ENCODE data around the gene UPK3A. TPM values are rescaled to one million over a fixed set of nuclear protein-coding genes. Genes with fewer than 3 reads are reported as not detected.

UPK3A gene
- total RNA-seq, 1 donor from 2014 or later: 0.87 TPM

- Mint-ChIP-seq H3K4me3 (no peak overlapping the region), H3K4me1 (peaks cover 5% of the 10 kb centered on the region), H3K27me3 (ENCODE audit: low read depth) (no peaks in the 10 kb centered on the region), H3K36me3 (peaks cover 16% of the 10 kb centered on the region), H3K9me3 (no peaks in the 10 kb centered on the region), H3K27ac (no peak overlapping the region)
- no peak for DNase-seq (ENCODE audit: low spot score in 2 of 2, unreplicated experiment in 2 of 2)
- no peak for TF ChIP-seq CTCF (IDR thresholded peaks at IDR 0.05; ENCODE audit: unreplicated experiment)
Observed at GRCh38 chr22:45344334-45344733, 59.6 kb downstream of the UPK3A start.

Other genes starting within 250 kb of the UPK3A start
- gene NUP50, start 121.0 kb upstream of the UPK3A start, total RNA-seq: 45.8 to 54.6 TPM (median 52.9 TPM) in 3 replicates
- 31.1 to 32.1 TPM (median 31.4 TPM) in 3 replicates for gene KIAA0930, start 44.1 kb upstream of the UPK3A start, total RNA-seq
- 227 to 235 TPM (median 229 TPM) in 3 replicates for gene FAM118A, start 25.0 kb downstream of the UPK3A start, total RNA-seq
- 0.07 TPM in 1 of 3 replicates, not detected in the others for gene SMC1B, start 128.7 kb downstream of the UPK3A start, total RNA-seq
- gene RIBC2, start 128.7 kb downstream of the UPK3A start, total RNA-seq: 2.0 to 2.5 TPM (median 2.1 TPM) in 3 replicates
- 283 to 297 TPM (median 296 TPM) in 3 replicates for gene FBLN1, start 217.9 kb downstream of the UPK3A start, total RNA-seq

Data from mesothelial cell of epicardium (in vitro differentiated cells).